Brain pericyte (primary cell): ENCODE measurements around the gene TMEM63C.

Experiments used
- DNase-seq: peaks from one replicate; pipeline ENCODE4 v3.0.0-alpha.2; 2012; ENCODE audit warnings: low read depth, low spot score

TMEM63C gene

GRCh38 chr14:77251870-77252269 is 70.3 kb downstream of the TMEM63C start:
- DNase-seq, result no peak

DNA sequence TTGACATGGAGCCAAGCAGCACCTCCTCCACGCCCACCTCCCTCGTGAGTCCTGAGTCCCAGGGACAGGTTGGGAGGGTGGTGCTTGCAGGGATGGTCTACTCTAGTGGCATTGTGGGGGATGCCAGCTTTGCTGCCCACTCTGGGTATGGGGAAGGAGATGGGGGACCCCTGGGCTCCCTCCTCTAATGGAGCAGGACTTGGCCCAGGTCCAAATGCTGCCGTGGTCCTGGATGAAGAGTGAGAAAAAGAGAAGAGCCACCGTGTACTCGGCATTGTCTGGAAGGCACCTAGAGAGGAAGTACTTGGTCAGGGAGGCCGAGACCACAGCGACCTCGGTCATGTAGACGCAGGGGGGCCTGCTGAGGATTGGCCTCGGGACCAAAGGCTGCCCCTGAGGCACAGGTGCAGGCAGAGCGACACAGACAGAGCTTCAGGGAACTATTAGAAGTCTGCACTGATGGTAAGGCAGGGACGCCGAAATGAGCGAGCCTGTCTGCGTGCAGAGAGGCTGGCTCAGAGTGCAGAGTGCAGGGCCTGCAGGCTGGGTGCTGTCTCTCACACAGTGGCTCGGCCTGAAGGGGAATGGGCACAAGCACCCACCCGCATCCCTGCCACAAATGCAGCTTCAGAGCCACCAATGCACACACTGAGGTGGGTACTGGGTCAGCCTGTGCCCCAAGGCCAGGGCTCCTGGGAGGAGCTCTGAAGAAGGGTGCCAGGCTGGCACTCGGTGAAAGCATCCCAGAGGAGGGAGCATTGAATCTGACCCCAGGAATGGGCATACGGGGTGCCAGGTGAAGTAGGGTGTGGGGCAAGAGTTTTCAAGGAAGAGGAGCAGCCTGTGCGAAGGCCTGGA is 72.0 kb downstream of the TMEM63C start:
- DNase-seq, result no peak

DNA sequence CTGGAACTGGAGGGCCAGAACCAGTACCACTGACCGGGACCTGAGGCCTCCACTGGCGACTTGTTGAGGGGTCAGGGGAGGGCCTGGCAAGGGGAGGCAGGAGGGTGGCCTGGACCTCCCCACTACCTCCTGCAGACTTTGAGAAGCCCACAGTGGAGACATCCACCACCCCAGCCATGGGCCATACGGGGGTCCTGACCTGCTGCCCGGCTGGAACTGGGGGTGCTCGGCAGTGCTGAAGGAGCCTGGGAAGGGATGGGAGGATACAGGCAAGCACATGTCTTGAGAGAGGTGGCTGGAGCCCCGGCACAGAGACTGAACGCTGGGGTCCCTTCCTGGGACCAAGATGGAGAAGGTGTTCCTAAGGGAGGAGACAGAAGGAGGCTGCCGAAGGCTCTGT is 75.1 kb downstream of the TMEM63C start:
- DNase-seq, result no peak

DNA sequence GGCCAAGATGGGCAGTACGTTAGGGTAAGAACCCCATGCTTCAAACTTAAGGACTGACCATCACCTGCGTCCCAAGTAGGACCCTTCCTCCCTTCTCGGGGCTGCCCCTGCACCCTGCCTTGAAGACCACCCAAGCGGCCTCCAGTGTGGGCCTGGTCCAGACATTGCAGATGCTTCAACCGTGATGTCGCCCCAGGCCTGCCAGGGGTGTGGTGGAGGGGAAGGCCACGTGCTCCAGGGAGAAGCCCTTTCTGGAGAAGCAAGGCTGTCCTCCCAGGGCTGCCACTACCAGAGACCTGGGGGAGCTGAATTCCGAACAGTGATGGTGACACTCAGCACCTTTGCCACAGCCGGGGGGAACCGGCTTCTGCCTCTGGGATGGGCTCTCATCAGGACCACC is 76.1 kb downstream of the TMEM63C start:
- no peak for DNase-seq

- no peak for DNase-seq
Observed at GRCh38 chr14:77258566-77258965, 77.0 kb downstream of the TMEM63C start.

DNA sequence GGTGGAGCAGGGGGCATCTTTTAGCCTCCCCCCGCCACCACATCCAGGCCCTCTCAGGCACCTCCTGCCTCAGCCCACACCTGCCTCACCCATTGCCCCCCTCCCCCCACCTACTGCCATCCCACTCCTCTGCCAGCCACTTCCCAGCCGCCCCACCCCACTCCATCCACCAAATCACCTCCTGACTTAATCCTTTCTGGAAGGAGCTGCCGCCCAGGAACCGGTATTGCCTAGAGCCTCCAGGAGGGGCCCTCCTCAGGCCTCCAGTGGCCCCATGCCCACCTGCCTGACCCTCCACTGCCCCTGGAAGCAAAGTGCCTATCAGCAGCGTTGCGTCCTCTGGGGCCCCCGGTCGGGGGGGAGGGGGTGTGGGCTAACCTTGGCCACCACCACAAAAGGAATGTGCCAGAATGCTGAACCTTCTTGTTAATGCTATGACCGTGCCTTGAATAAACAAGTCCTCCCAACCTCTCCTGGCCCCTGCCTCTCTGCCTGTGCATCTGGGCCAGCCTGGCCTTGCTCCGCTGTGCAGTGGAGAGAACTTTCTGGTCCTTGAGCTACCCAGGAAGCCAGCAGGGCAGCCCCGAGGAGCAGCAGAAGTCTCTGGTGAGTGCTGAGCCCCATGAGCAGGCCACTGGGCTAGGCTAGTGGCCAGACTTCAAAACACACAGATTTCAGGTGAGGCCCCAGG is 77.6 kb downstream of the TMEM63C start:
- no peak for DNase-seq

- DNase-seq, result no peak
Observed at GRCh38 chr14:77260199-77260598, 78.6 kb downstream of the TMEM63C start.

DNA sequence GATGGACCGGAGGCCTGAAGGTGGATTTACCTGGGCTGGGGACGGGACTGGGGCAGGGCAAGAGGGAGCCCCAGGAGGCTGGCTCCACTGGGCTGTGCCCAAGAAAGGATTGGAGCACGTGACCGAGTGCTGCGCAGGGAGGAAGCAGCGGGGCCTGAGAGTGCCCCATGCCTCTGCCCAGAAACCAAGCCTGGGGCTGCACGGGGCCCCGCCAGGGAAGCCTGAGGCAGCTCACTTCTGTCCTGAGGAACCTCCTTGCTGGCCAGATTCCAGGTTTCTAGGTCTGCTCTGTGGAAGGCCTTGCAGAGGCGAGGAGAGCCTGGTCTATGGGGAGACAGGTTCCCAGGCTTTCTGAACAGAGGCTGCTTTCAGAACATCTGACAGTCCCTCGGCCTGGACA is 79.0 kb downstream of the TMEM63C start:
- DNase-seq, result no peak

GRCh38 chr14:77264466-77265186 is 83.0 kb downstream of the TMEM63C start:
- no peak for DNase-seq

DNA sequence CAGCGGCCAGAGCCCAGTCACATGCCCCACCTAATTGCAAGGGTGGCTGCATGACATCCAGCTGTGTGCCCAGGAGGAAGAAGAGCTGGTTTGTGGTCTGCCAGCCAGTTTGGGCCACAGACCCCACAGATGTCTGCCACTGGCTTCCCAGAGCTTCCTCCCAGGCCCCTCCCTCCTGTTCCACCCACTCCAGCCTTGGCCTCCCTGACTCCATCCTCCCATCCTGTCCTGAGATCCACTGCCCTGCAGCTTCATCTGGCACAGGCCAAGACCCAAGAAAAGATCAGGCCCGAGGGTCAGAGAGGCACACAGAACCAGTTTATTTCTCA is 83.6 kb downstream of the TMEM63C start:
- DNase-seq, result no peak

DNA sequence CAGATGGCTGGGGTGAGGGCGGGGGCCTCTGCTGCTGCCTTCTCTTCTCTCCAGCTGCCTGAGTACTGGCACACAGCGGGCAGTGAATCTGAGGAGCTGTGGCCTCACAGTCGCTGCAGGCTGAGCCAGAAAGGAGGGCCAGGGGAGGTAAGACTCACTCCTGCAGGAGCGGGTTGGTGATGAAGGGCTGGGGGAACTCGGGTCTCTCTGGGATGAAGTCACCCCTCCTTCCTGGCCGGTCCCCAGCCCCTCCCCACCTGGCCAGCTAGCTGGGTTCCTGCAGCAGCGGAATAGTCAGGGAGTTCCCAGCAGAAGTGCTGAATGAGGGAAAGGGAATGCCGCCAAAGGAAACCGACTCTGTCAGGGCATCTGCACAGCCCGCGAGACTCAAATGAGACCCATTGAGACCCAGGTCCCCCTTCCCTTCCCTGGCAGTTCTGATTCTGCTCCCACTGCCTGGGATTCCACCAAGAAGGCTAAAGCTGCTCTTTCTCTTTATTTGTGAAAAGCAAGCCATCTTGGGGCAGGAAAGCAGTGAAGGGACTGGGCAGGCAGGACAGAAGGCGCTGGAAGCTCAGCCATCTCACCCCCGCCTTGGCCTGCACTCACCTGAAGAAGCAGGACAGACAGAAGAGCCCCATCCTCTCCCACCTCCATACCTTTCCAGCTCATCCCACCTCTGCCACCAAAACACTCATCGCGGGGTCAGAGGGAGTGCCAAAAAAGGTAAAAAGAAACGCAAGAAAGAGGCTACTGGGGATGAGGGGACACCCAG is 84.2 kb downstream of the TMEM63C start:
- no peak for DNase-seq

DNA sequence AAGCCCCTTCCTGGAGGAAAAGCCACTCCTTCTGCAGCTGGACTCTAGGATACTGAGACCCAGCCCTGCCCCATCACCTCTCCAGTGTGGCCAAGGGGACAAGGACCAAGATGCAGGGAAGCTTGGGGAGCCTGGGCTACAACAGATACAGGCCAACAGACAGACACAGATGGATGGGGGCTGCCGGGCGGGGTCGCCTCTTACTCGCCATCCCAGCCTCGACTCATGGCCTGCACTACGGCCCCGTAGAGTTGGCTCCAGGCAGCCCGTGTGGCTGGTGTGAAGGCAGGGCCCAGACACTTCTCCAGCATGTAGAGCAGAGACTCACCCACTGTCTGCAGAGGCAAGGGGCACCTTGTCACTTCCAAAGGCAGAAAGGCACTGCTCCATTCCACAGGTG is 84.7 kb downstream of the TMEM63C start:
- no peak for DNase-seq

- DNase-seq, result no peak
Observed at GRCh38 chr14:77267937-77268699, 86.5 kb downstream of the TMEM63C start.

DNA sequence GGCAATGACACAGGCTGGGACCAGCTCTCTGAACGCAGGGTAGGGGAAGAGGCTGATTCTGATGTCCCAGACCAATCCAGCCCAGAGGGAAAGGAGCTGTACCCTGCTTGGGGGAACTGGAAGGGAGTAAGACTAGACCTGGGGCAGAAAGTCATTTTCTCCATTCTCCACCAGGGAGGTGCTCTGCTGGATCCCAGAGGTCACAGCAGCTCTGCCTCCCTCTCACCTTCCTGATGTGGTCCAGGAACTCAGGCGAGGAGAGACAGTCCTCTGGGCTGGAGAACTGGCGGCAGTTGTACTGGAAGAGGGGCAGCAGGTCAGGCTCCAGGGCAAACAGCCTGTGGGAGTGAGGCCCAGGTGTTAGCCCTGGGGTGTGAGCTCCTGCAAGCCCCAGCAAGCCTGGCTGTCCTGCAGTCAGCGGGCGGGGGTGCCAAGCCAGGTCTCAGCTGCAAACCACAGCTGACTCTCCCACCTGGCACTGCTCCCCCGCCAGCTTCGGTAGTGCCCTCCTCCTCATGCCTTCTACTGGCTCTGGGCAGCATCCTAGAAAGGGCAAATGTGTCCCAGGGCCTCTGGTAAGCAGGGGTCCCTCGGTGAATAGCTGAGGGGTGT is 87.5 kb downstream of the TMEM63C start:
- no peak for DNase-seq

DNA sequence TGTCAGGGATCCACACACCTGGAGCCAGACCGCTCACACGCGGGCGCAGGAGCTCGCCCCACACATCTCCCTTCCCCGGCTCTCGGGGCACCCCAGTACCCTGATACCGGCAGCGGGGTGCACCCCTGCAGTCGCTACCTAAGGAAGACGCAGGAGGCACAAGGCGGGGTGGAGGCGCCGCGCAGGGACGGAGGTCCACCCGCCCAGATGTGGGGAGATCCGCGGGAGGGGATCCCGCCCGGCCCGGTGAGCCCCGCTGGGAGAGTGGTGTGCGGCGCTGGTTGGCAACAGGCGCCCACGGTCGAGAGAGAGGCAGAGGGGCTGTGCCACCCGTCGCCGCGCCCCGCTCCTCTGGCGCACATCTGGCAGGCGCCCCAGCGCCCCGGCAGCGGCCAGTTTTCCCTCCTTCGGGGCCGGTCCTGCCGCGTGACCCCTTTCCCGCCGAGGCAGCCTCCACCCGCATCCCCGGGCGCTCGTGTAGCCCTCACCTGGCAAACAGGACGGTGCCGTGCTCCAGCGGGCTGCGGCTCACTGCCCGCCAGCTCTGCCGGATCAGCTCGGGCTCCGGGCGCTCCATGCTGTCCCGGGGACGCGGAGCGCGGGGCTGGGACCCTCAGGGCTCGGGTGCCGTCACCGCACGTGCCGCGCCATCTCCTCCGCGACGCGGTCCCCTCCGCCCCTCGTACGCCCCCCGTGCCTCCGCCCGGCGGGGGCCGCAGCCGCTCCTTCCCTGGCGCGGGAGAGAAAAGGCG is 88.9 kb downstream of the TMEM63C start:
- no peak for DNase-seq

- no peak for DNase-seq
Observed at GRCh38 chr14:77271113-77271710, 89.6 kb downstream of the TMEM63C start, which contains the start of gene NGB. Gene NGB, minus strand, starts transcription at chr14:77271206. Its CDS starts 269 bp downstream, at chr14:77270937.

- no peak for DNase-seq
Observed at GRCh38 chr14:77272261-77272660, 90.7 kb downstream of the TMEM63C start.

DNA sequence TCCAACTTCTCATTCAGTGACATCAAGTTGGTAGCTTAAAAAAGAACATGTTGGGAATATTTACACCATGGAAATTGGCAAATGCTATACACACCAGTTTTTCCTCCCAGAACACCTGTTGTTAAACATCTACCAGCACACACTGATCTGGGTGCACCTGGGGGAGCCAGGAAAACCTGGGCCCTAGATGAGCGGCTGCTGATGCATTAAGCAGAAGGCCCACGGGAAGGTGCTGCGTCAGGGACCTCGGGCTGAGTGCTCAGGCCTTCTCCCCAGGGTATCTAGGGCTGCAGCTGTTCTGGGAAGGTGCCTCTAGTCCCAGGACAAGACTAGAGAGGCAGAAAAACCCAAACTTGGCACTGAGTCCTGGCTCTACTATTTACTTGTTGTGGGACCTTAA is 92.2 kb downstream of the TMEM63C start:
- no peak for DNase-seq

DNA sequence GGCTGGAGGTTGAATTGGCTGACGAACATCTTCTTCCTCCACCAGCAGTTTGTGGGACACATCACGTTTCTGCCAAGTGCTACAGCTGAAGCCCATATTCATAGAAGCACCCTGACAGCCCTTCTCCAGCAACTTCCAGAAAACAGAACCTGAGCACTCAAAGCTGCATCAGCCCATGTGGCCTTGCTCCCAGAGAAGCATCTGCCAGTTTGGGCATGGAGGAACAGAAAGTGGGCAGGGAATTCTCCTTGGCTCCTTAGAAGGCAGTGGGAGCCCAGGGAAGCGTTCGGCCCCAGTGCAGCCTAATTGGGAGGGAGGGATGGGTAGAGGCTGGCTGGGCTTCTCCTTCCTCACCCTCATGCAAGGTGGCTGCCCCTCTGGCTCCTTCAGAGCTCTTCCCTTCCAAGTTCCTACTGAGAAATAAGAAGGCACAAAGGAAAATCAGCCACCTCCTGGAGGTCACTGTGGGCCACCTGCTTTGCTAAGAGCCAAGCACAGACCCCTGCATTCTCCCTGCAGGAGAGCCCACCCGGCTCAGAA is 93.5 kb downstream of the TMEM63C start:
- no peak for DNase-seq
